Measurements from ENCODE around the gene DVL3.

Gene DVL3

DNA sequence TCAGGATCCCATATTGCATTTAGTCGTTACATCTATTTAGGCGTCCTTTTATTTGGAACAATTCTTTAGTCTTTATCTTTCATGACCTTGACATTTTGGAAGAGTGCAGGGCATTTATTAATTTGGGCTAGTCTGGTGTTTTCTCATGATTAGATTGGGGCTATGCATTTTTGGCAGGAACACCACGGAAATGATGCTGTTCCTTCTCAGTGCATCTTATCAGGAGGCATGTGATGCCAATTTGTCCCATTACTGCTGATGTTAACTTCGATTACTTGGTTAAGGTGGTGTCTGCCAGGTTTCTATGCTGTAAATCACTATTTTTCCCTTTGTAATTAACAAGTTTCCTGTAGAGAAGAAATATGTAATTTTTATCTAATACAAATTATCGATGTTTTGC lies 56.1 kb downstream of the DVL3 start:
- DNase-seq (ENCODE audit: low spot score), result no peak

DNA sequence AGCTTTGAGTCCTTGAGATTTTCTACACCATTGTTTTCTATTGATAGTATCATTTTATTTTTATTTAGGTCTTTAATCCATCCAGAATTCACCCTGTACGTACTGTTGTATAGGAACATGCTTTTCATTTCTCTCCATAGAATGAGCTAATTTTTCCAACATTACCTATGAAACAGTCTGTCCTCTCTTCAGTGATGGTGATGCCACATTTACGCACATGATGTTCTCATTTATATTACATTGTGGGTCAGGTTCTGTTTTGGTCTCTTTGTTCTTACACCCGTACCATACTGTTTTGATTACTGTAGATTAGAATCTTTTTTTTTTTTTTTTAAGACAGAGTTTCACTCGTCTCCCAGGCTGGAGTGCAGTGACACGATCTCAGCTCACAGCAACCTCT lies 56.5 kb downstream of the DVL3 start:
- DNase-seq (ENCODE audit: low spot score), result no peak

DNA sequence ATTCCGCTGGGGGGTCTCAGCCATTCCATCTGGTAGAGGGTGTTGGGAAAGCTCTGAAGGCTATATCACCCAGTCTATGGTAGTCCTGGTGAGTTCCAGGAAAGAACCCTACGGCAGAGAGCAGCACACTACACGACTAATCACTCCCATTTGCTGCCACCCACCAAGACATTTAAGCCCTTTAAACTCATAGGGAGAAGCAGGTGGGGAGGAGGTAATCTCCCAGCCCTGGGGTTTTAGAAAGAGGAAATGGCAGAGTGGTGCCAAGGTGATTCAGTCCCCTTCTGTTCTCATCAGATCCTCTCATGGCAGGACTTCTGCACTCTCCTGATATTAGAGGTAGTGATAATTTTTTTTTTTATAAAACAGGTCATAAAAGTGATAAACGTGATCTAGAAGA lies 63.6 kb downstream of the DVL3 start:
- no peak for DNase-seq (ENCODE audit: low spot score)

DNA sequence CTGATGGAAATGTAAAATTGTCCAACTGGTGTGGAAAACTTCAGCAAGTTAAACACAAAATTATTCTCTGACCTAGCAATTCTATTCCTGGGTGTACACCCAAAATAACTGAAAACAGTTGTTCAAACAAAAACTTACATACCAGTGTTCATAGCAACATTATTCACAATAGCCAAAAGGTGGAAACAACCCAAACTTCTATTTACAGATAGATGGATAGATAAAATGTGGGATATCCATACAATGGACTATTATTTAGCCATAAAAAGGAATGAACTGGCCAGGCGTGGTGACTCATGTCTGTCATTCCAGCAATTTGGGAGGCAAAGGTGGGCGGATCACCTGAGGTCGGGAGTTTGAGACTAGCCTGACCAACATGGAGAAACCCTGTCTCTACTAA lies 67.3 kb downstream of the DVL3 start:
- DNase-seq (ENCODE audit: low spot score), result no peak

Measured in activated CD4-positive, alpha-beta T cell treated with anti-CD3 and anti-CD28 coated beads, Interleukin-2, Interleukin-4, amounts not matched to agents 100 ng/mL and 50 ng/mL, durations not matched to agents 16 hours and 8 hours (primary cell).